ENCODE results near the gene LIPG. TPM values are rescaled to one million over a fixed set of nuclear protein-coding genes. Genes with fewer than 3 reads are reported as not detected.

The LIPG gene
- total RNA-seq, 2 experiments from 2014 or later = not detected

DNA sequence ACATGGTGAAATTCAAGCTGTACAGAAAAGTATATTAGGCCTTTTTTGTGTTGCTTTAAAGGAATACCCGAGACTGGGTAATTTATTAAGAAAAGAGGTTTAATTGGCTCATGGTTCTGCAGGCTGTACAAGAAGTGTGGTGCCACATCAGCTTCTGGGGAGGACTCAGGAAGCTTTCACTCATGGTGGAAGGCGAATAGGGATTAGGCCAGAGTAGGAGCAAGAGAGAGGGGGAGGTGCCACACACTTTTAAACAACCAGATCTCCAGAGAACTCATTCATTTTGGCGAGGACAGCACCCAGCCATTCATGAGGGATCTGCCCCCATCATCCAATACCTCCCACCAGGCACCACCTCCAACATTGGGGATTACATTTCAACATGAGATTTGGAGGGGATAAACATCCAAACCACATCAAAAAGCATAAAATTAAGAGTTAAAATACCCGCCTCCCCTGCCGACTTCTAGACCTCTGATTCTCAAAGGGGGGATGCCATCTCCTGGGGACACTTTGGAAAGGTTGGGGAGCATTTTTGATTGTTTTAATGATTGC, 15.1 kb upstream of the LIPG start:
- no peak overlapping the region for H3K4me3 ChIP-seq (ENCODE audit: low read depth, low read length, poor library complexity, severe bottlenecking)
- no peaks in the 10 kb centered on the region for H3K9me3 ChIP-seq (ENCODE audit: low read length)
- no TSS peak for BruUV-seq (replicated peaks)
- intact Hi-C loops (cut with micrococcal nuclease; ENCODE audit: unreplicated experiment) = no loop called here
- no peaks in the 10 kb centered on the region for H4K20me1 ChIP-seq (ENCODE audit: insufficient read depth, low read length)
- no peaks in the 10 kb centered on the region for H3K9me2 ChIP-seq (ENCODE audit: insufficient read depth, low read length)
- H3K36me3 ChIP-seq (ENCODE audit: insufficient read depth, low read length) = no peaks in the 10 kb centered on the region
- no peak for DNase-seq (ENCODE audit: low spot score)
- H3K79me2 ChIP-seq (ENCODE audit: insufficient read depth, low read depth, low read length) = no peaks in the 10 kb centered on the region
- ChIA-PET POLR2A (no interaction called here), CTCF (ENCODE audit: unreplicated experiment) (no interaction called here)
- no peak overlapping the region for H3K27ac ChIP-seq (ENCODE audit: low read depth, low read length, poor library complexity, severe bottlenecking)
- no peak for TF ChIP-seq CTCF (conservative IDR thresholded peaks at IDR 0.05; ENCODE audit: low read length)
- no peak for TF ChIP-seq EZH2phosphoT487 (IDR thresholded peaks at IDR 0.05; ENCODE audit: borderline replicate concordance, low read depth, low read length)
- H3K4me1 ChIP-seq (ENCODE audit: insufficient read depth, low read length, poor library complexity, severe bottlenecking) = no peaks in the 10 kb centered on the region
- H2AFZ ChIP-seq (ENCODE audit: low read length) = no peak overlapping the region
- no peak overlapping the region for H3K4me2 ChIP-seq (ENCODE audit: low read length)

DNA sequence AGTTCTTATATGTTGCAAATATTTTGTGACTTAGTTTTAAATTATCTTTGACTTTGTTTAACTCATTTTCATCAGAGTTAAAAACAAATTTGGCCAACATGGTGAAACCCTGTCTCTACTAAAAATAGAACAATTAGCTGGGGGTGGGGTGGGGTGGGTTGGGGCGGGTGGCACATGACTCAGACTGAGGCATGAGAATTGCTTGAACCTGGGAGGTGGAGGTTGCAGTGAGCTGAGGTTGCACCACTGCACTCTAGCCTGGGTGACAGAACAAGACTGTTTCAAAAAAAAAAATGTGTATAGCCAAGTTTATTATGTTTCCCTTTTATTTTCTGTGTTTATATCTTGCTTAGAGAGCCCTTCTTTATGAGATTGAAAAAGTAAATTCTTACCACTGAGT, 14.2 kb upstream of the LIPG start:
- no peaks in the 10 kb centered on the region for H4K20me1 ChIP-seq (ENCODE audit: insufficient read depth, low read length)
- no peak overlapping the region for H3K4me2 ChIP-seq (ENCODE audit: low read length)
- no peak overlapping the region for H2AFZ ChIP-seq (ENCODE audit: low read length)
- no peaks in the 10 kb centered on the region for H3K4me1 ChIP-seq (ENCODE audit: insufficient read depth, low read length, poor library complexity, severe bottlenecking)
- no peaks in the 10 kb centered on the region for H3K79me2 ChIP-seq (ENCODE audit: insufficient read depth, low read depth, low read length)
- no peak overlapping the region for H3K27ac ChIP-seq (ENCODE audit: low read depth, low read length, poor library complexity, severe bottlenecking)
- no peaks in the 10 kb centered on the region for H3K36me3 ChIP-seq (ENCODE audit: insufficient read depth, low read length)
- no peak overlapping the region for H3K4me3 ChIP-seq (ENCODE audit: low read depth, low read length, poor library complexity, severe bottlenecking)
- ChIA-PET POLR2A (interaction anchor here (0.7 kb wide), 1 partner anchor 568 kb away, joined by 3 read pairs; no protein-coding TSS in a partner anchor), CTCF (ENCODE audit: unreplicated experiment) (no interaction called here)
- no peaks in the 10 kb centered on the region for H3K9me3 ChIP-seq (ENCODE audit: low read length)
- TF ChIP-seq CTCF (conservative IDR thresholded peaks at IDR 0.05; ENCODE audit: low read length) = no peak
- TF ChIP-seq EZH2phosphoT487 (IDR thresholded peaks at IDR 0.05; ENCODE audit: borderline replicate concordance, low read depth, low read length) = no peak
- no peak for DNase-seq (ENCODE audit: low spot score)
- no TSS peak for BruUV-seq (replicated peaks)
- intact Hi-C loops (cut with micrococcal nuclease; ENCODE audit: unreplicated experiment) = no loop called here
- H3K9me2 ChIP-seq (ENCODE audit: insufficient read depth, low read length) = no peaks in the 10 kb centered on the region

- H3K4me3 ChIP-seq (ENCODE audit: low read depth, low read length, poor library complexity, severe bottlenecking) = no peak overlapping the region
- TF ChIP-seq CTCF (conservative IDR thresholded peaks at IDR 0.05; ENCODE audit: low read length) = no peak
- TF ChIP-seq EZH2phosphoT487 (IDR thresholded peaks at IDR 0.05; ENCODE audit: borderline replicate concordance, low read depth, low read length) = no peak
- ChIA-PET POLR2A (interaction anchor here (0.7 kb wide), 1 partner anchor 568 kb away, joined by 3 read pairs; no protein-coding TSS in a partner anchor), CTCF (ENCODE audit: unreplicated experiment) (no interaction called here)
- no peak for DNase-seq (ENCODE audit: low spot score)
- no peaks in the 10 kb centered on the region for H3K9me3 ChIP-seq (ENCODE audit: low read length)
- H3K9me2 ChIP-seq (ENCODE audit: insufficient read depth, low read length) = no peaks in the 10 kb centered on the region
- no peak overlapping the region for H2AFZ ChIP-seq (ENCODE audit: low read length)
- no peaks in the 10 kb centered on the region for H4K20me1 ChIP-seq (ENCODE audit: insufficient read depth, low read length)
- H3K4me2 ChIP-seq (ENCODE audit: low read length) = no peak overlapping the region
- intact Hi-C loops (cut with micrococcal nuclease; ENCODE audit: unreplicated experiment) = no loop called here
- H3K36me3 ChIP-seq (ENCODE audit: insufficient read depth, low read length) = no peaks in the 10 kb centered on the region
- BruUV-seq (replicated peaks) = no TSS peak
- no peaks in the 10 kb centered on the region for H3K4me1 ChIP-seq (ENCODE audit: insufficient read depth, low read length, poor library complexity, severe bottlenecking)
- no peaks in the 10 kb centered on the region for H3K79me2 ChIP-seq (ENCODE audit: insufficient read depth, low read depth, low read length)
- no peak overlapping the region for H3K27ac ChIP-seq (ENCODE audit: low read depth, low read length, poor library complexity, severe bottlenecking)
These were observed 13.6 kb upstream of the LIPG start for GRCh38 chr18:49548229-49548636.
